Fibroblast of upper back skin (primary cell): ENCODE results near the gene ARHGEF40.
"Not testable (repeated sequence)": the region's sequence is repeated elsewhere in the genome, so short reads cannot be mapped to it uniquely, and the experiment has no call there.

Experiments used
- DNase-seq: peaks from one replicate; pipeline ENCODE4 v3.0.0-alpha.2; 2013

Gene ARHGEF40

GRCh38 chr14:21040370-21040925, 29.7 kb upstream of the ARHGEF40 start:
- DNase-seq, result no peak

DNA sequence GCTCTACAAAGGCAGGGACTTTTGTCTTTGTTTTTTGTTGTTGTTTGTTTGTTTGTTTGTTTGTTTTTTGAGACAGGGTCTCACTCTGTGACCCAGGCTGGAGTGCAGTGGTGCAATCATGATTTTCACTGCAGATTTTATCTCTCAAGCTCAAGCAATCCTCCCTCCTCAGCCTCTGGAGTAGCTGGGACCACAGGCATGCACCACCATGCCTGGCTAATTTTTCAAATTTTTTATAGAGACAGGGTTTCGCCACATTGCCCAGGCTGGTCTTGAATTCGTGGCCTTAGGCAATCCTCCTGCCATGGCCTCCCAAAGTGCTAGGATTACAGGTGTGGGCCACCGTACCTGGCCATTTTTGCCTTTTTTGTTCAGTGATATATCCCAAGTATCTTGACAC, 29.2 kb upstream of the ARHGEF40 start:
- not testable (repeated sequence) for DNase-seq

- no peak for DNase-seq
Observed at GRCh38 chr14:21041676-21042433, 28.2 kb upstream of the ARHGEF40 start, which contains the start of gene RNASE7. Gene RNASE7 (plus strand): TSS chr14:21042362. CDS start chr14:21042993, 631 bp downstream.

GRCh38 chr14:21042918-21043317, 27.2 kb upstream of the ARHGEF40 start:
- no peak for DNase-seq

GRCh38 chr14:21043387-21043973, 26.6 kb upstream of the ARHGEF40 start:
- DNase-seq, result no peak

GRCh38 chr14:21043974-21044618, 26.0 kb upstream of the ARHGEF40 start:
- DNase-seq, result no peak

DNA sequence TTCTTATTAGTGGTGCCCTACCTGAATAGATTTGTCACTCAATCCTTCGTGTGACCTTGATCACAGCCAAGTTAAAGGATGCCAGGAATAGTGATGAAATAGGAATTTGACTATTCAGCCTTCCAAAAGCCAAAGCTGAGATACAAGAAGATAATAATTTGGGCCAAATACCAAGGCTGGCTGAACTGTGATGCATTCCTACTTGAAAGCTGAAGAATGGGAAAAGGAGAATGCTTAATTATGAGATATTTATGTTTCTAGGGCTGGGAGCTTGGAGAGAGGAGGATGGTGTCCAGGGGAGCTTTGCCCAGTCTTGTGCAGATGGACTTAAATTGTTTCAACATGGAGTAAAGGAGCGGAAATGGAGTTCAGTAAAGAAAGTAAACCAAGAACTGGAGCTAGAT, 22.7 kb upstream of the ARHGEF40 start:
- DNase-seq, result peak; percentile 57

GRCh38 chr14:21048638-21049037, 21.5 kb upstream of the ARHGEF40 start:
- DNase-seq, result no peak

- peak; percentile 49 for DNase-seq
Observed at GRCh38 chr14:21049271-21049673, 20.8 kb upstream of the ARHGEF40 start.

GRCh38 chr14:21050597-21050996, 19.5 kb upstream of the ARHGEF40 start:
- no peak for DNase-seq

GRCh38 chr14:21053184-21054122, 16.7 kb upstream of the ARHGEF40 start:
- no peak for DNase-seq

- DNase-seq, result no peak
Observed at GRCh38 chr14:21054123-21054767, 15.9 kb upstream of the ARHGEF40 start.

DNA sequence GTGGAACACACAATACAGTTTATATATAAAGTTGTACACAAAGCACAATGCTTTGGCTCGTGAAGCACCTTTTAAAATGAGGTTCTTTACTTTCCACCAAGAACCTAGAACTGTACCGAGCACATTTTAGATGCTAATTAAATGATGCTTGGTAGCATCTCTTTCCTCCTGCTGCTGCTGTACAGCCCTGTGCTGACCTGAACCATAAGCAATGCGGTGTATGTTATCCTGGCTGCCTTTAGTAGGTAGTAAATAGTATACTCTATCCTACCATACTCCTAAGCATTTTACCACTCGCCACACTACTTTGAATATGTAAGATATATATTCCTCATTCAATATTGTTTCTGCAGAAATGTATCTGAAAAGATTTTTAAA, 15.3 kb upstream of the ARHGEF40 start:
- DNase-seq, result no peak

GRCh38 chr14:21055432-21056117, 14.5 kb upstream of the ARHGEF40 start:
- no peak for DNase-seq

GRCh38 chr14:21056520-21057163, 13.5 kb upstream of the ARHGEF40 start:
- peak; percentile 75 for DNase-seq

DNA sequence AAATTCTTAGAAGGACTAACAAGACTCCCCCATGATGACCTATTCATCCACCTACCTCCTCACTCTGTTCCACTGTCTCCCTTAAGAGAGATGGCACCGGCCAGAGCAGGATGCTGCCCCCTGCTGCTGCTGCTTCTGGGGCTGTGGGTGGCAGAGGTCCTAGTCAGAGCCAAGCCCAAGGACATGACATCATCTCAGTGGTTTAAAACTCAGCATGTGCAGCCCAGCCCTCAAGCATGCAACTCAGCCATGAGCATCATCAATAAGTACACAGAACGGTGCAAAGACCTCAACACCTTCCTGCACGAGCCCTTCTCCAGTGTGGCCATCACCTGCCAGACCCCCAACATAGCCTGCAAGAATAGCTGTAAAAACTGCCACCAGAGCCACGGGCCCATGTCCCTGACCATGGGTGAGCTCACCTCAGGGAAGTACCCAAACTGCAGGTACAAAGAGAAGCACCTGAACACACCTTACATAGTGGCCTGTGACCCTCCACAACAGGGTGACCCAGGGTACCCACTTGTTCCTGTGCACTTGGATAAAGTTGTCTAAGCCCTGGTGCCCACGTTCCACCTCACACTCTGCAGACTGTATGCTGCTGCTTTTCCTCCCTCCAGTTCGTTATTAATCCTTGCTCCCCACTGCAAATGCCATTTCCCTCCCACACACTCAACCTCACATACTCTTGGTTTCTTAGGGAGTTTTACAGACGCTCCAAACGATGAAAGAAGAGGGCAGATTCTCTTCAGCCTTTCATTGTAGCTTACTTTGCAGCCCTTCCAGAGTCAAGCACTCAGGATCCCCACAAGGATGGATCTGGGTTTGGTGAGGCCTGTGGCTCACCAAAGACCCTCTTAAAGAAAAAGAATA, 12.1 kb upstream of the ARHGEF40 start, which contains the start of gene RNASE8:
Gene RNASE8, plus strand, starts transcription at position 20 of the 873 bp plus-strand sequence. Its CDS starts 71 bp downstream, at position 91.
- no peak for DNase-seq

DNA sequence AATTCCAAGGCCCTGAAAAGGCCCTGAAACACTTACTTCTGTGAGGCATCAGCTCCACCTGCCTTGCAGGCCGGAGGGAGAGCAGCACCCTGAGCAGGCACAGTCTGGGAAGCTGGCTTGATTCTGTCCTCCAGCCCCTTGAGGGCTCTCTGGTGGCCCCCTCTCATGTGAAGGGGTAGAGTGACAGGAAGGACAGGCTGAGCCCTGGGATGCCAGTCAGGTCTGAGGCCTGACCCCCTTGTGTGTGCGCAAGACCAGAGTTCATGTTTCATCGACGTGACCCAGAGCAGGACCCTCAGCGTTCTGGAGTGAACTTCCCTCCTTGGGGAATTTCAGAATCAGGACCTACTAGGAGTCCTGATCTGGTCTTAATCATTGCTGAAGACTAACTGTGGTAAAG, 11.2 kb upstream of the ARHGEF40 start:
- no peak for DNase-seq

DNA sequence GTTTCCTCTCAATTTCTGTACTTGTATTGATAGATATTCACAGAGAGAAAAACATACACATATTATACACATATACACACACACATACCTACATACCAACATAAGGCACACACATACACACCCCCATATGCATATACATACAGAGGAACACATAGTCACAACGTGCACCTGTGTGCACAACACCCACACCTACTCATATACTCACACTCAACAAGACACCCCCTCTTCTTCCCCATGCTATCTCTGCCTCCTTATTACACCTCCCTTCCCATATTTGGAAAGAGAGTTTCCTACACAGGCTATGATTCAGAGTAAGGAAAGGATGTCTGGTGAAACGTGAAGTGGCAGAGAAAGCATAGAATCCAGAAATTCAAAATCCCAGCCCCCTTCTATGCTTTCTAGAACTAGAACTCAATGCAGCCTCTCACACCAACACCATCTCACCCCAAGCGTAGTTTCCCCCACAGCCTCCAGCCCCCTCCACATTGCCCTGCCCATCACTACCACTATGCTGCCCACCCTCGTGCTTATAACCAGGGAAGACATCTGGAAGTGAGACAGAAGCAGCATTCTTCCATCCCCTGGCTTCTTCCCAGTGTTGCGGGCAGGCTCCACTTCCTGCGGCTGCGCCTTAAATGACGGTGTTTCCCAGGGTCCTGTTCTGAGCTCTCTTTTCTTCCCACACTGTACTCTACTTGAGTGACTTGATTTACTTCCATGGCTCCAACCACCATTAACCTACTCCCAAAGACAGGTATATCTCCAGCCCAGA, 10.1 kb upstream of the ARHGEF40 start:
- DNase-seq, result peak; percentile 47
